GM19467 (cell line): ENCODE results near the gene CAMK2N1.
"Not testable (repeated sequence)": the region's sequence is repeated elsewhere in the genome, so short reads cannot be mapped to it uniquely, and the experiment has no call there.

Experiments used
- ATAC-seq: cut with Tn5 transposase; IDR thresholded peaks from one replicate; pipeline ENCODE4 v1.9.1; 2021; ENCODE audit warnings: mild to moderate bottlenecking, moderate library complexity; ENCODE audit not compliant: unreplicated experiment

The CAMK2N1 gene

GRCh38 chr1:20485527-20486456, at the start of gene CAMK2N1:
CAMK2N1 (minus strand) TSS chr1:20486210; CDS start chr1:20485379, 831 bp downstream.
- ATAC-seq = no peak

DNA sequence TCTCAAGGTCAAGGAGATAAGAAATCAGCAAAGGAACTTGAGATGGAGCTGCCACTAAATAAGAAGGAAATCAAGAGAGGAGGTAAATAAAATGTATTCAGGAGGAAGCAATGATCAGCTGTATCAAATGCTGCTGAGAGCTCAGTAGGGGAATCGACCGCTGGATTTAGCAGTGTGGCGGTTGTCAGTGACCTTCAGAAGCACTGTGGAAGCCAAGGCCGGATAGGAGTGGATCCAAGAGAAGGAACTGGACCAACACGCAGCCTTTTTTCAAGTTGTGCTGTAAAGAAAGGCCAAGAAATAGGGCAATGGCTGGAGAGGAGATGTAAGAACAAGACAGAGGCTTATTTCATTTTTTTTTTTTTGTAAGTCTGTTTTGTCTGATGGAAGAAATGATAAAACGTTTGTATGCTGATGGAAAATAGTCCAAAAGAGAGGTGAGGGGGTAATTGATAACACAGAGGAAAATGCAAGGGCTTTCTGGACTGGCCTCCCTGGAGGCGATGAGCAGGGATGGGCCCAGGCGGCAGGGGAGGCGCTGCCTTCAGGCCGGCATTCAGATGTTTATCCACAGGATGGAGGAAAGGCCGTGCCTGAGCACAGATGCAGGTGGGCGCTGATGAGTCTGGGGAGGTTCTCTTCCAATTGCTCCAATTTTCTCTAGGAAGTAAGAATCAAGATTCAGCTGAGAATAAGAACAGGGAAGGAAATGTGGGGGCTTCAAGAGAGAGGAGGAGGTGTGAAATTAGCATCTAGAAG, 48.8 kb upstream of the CAMK2N1 start:
- no peak for ATAC-seq

DNA sequence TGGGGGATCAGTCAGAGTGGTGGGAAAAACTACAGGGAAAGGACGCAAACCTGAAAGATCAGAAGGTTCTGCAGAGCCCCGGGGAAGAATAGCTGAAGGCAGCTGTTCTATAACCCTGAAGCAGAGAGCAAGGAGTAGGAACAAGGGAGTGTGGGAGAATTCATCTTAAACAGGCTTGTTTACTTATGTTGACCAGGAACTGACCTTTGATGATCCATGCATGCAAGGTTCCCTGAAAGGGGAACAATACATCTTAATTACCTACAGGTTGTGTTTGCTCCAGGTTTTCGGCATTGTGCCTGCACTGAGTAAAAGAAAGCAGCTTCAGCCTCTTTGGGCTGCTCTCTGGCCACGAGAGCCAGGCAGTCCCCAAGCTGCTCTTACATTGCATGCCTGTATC, 47.6 kb upstream of the CAMK2N1 start:
- ATAC-seq = no peak

- no peak for ATAC-seq
Measured at GRCh38 chr1:20530901-20531300, 44.9 kb upstream of the CAMK2N1 start.

DNA sequence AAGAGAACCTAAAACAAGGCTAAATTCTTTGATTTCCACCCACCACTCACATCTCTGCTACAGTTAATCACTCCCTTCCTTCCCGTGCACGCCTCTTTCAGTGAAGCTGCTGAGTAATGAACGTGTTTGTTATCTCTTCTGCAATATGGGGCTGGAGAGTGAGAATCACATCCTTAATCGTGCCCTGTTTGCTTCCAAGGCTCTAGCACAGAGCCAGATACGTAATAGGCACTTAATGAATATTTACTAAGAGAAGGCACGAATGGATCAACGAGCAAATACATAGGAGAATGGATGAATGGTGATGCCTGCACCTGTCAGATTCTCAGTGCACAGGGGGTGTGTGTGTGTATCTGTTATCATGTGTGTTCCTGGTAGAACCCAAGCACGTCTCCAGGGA, 44.3 kb upstream of the CAMK2N1 start:
- ATAC-seq = no peak

GRCh38 chr1:20528221-20528620, 42.2 kb upstream of the CAMK2N1 start:
- ATAC-seq = no peak

GRCh38 chr1:20526267-20526666, 40.3 kb upstream of the CAMK2N1 start:
- ATAC-seq = no peak

- no peak for ATAC-seq
Measured at GRCh38 chr1:20521960-20522861, 36.2 kb upstream of the CAMK2N1 start.

DNA sequence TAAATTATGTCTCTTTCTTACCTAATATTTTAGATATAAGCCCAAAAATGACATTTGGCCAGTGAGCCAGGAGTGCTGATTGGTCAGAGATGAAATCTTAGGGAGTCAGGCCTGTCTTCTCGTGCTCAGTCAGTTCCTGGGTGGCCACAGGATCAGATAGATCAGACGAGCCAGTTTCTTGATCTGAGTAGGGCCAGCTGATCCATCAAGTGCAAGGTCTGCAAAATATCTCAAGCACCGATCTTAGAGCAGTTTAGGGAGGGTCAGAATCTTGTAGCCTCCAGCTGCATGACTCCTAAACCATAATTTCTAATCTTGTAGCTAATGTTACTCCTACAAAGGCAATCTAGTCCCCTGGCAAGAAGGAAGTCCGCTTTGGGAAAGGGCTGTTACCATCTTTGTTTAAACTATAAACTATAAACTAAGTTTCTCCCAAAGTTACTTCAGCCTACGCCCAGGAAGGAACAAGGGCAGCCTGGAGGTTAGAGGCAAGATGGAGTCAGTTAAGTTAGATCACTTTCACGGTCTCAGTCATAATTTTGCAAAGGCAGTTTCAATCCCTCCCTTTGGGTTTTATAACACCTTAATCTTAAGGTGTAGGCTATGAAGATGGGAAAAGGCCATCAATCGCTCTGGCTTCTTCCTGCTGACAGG, 33.7 kb upstream of the CAMK2N1 start:
- not testable (repeated sequence) for ATAC-seq

- ATAC-seq = no peak
Measured at GRCh38 chr1:20511518-20512428, 25.8 kb upstream of the CAMK2N1 start.

DNA sequence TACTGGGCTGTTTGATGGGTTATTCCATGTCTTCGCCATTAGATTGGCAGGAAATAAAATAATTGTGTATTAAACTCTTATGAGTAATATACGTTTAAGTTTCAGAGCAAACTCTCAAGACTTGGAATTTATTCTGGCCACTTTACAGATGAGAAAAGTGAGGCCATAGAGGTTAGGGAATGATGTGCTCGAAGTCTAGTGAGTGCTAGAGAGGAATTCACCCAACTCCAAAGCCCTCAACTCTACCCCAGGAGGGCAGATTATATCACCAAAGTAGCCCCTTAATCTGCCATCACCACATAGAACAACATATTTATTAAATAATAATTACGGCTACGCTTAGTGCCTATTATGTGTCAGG, 22.4 kb upstream of the CAMK2N1 start:
- no peak for ATAC-seq

GRCh38 chr1:20507564-20508410, 21.8 kb upstream of the CAMK2N1 start, which contains the start of gene MUL1:
MUL1 (minus strand) TSS chr1:20508151; CDS start chr1:20508024, 127 bp downstream.
- ATAC-seq = peak; percentile 83

DNA sequence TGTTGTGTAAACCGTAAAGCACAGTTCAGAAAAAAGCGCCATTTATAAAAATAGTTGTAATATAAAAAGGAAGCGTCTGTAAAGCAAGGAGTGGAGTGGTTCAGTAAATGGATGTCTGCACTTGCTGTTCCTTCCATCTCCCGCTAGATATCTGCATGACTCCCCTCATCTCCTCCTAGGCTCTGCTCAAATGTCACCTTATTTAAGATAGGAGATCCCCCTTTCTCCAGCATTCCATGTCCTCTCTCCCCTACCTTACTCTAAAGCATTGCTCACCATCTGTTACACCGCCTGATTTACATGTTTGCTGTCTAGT, 21.2 kb upstream of the CAMK2N1 start:
- ATAC-seq = peak; percentile 9

DNA sequence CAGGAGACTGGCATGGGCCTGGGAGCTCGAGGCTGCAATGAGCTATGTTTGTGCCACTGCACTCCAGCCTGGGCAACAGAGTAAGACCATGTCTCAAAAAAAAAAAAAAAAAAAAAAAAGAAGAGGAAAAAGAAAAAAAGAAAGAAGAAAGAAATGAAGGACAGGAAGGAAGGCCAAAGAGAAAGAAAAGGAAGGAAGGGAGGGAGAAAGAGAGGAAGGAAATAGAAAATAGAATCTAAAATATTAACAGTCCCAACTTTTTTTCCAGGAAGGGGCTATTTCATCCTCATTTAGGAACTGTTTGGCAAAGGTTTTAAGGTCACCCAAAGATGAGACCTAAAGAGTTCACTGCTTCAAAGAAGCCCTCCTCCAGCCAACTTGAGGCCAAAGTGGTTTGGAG, 19.5 kb upstream of the CAMK2N1 start:
- ATAC-seq = no peak

DNA sequence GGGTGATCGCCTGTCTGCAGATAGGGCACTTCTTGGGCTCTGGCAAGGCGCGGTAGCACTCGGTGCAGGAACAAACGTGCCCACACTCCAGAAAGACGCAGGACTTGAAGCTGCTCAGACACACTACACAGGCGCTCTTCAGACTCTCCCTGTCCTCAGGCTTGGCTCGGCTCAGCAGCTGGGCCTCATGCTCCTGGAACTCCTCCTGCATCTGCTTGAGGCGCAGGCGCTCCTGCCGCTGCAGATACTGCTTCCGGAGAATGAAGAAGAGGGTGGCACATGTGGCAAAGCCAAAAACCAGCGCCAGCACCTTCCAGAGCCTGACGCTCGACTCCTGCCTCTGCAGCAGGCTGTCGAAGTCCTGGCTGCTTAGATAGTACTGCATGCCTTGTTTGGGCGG, 14.7 kb upstream of the CAMK2N1 start:
- ATAC-seq = no peak

DNA sequence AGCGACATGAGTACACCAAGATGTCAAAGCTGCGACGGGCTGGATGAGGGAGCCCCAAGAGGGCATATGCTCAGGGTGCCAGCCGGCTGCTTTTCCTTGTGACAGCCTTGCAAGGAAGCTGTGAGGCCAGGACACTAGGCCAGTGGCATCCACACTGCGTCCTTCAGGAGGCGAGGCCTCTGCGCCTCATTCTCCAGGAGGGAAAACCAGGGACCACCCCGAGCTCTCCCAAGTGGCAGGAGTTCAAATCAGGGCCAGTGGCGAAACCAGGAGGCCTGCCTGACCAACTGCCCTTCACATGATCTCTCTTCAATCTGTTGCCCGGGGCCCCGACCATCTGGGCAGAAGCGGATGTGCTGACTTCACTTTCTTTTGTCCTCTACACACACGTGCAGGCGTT, 13.7 kb upstream of the CAMK2N1 start:
- no peak for ATAC-seq

DNA sequence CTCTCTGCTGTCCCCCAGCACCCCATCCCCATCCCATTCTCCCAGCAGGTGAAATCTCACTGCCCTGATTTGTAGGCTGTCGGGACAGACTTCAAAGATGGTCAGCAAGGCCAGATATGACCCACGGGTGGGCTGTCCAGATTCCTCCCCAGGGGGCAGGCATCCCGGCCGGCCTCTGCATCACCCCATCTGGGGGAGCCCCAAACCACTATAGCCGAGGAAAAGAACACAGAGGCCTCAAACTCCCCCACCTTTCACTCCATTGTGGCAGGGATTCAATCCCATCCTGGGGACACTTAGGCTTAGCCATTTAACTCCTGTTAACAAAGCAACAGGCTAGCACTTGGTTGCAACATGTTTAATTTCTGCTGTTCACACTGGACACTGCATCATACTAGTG, 13.1 kb upstream of the CAMK2N1 start:
- no peak for ATAC-seq

DNA sequence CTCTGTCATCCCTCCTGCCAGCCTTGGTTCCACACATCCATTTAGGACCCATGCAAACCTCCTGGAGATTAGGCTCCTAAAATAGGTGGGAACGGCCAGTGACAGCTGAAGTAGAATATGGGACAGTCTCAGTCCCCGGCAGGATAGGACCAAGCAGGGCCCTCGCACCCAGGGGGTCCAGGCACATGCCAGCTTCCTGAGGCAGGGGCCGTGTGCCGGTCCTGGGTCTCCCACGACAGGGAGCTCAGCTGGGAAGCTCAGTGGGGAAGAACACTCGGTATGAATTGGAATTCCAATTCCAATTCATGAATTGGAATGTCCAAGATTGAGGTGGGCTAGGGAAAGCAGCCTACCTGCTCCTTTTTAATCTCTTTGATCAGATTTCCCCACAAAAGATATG, 12.1 kb upstream of the CAMK2N1 start:
- ATAC-seq = no peak

DNA sequence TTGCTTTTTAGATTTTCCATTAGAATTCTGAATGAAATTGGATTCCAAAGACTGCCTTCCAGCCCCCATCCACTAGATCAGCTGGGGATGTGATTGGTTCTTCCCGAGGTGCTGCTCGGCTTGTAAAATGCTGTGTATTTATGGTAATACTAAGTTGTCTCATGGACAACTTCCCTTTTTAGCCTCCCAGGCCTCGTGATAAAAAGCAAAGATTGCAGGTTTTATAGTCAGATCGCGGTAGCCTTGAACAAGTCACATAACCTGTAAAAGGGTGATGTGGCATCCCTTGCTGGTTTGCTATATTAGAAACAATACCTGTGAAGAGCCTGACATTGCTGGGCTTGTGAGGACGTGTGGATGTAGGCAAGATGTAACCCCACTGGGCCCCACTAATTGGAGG, 11.5 kb upstream of the CAMK2N1 start:
- no peak for ATAC-seq
